Testis (tissue), 3 donors: ENCODE measurements around the gene GIPC3. TPM values are rescaled to one million over a fixed set of nuclear protein-coding genes. Genes with fewer than 3 reads are reported as not detected.
A peak's percentile ranks its signal among the peaks of the same experiment; 100 is the strongest.
"Not testable (repeated sequence)": the region's sequence is repeated elsewhere in the genome, so short reads cannot be mapped to it uniquely, and the experiment has no call there.

Experiments used
- DNase-seq: peaks from one replicate; pipeline ENCODE4 v3.0.0-alpha.2; 2019
- H3K27ac ChIP-seq, 2 donors: fragments of 200-600 bp; sonication (generic); one replicate each; pipeline ENCODE4 v1.5.1; 2019
- H3K27me3 ChIP-seq: fragments of 200-600 bp; sonication (generic); one replicate; pipeline ENCODE4 v1.5.1; 2019
- H3K36me3 ChIP-seq: fragments of 200-600 bp; sonication (generic); one replicate; pipeline ENCODE4 v1.5.1; 2017; ENCODE audit warnings: low read depth; ENCODE audit errors: missing control alignments
- H3K4me1 ChIP-seq: fragments of 200-600 bp; sonication (generic); one replicate; pipeline ENCODE4 v1.5.1; 2019
- H3K4me3 ChIP-seq, 2 donors: fragments of 200-600 bp; sonication (generic); one replicate each; pipeline ENCODE4 v1.5.1; 2017 to 2019
- H3K9me3 ChIP-seq: fragments of 200-600 bp; sonication (generic); one replicate; pipeline ENCODE4 v1.5.1; 2017
- CTCF ChIP-seq, 3 experiments: fragments of 450-650 bp in 2 of 3; fragments of 200-600 bp in 1 of 3; sonication (generic) in 1 of 3; IDR thresholded peaks; one replicate each; pipeline ENCODE4 v1.5.1; 2016 to 2019; ENCODE audit warnings: antibody characterized with exemption in 3 of 3, mild to moderate bottlenecking in 2 of 3, moderate library complexity in 1 of 3
- POLR2A ChIP-seq: fragments of 450-650 bp; IDR thresholded peaks from one replicate; pipeline ENCODE4 v1.6.1; 2017; ENCODE audit warnings: antibody characterized with exemption, mild to moderate bottlenecking, moderate library complexity
- WGBS, 2 donors: methylation state at CpG; one replicate each; pipeline ENCODE4 v1.1.5; 2018; 5-methylcytosine and 5-hydroxymethylcytosine counted together
- intact Hi-C: fragments of 100-400 bp; cut with DNase I; formaldehyde crosslinking; loops from one replicate; pipeline ENCODE4 v1.15.1; 2023; ENCODE audit warnings: low total_unique reads
- polyA plus RNA-seq: library from polyadenylated mRNA; stranded (reverse); fragments of 350-450 nt; fragmentation: Illumina TruSeq; extraction: RNeasy Lipid Tissue Mini Kit (QIAGEN cat#74804); gene quantifications from one replicate; pipeline ENCODE4 v1.2.3, GENCODE V29; 2014; ENCODE audit warnings: low read depth, low replicate concordance; ENCODE audit not compliant: insufficient read depth
- total RNA-seq, 2 donors: library from RNA; depleted of rRNA; stranded (reverse); fragments of >200 nt; gene quantifications; one replicate each; pipeline ENCODE4 v1.2.3, GENCODE V29; 2016

GIPC3 gene
- total and polyA plus RNA-seq, 3 donors from 2014 or later = 0.50 to 1.5 (median 0.87) TPM

- TF ChIP-seq CTCF (IDR thresholded peaks at IDR 0.05) (no peak), POLR2A (no peak)
- Histone ChIP-seq H3K4me1 (no peaks in the 10 kb centered on the region), H3K9me3 (no peaks in the 10 kb centered on the region), H3K27me3 (no peaks in the 10 kb centered on the region), H3K36me3 (no peaks in the 10 kb centered on the region), H3K4me3 (no peak overlapping the region), H3K27ac (no peak overlapping the region)
- no peak for DNase-seq
- 58 to 61% methylated on average over 11 of the region's 11 CpGs for WGBS, 2 donors
- intact Hi-C loops = no loop called here
Observed at GRCh38 chr19:3580156-3580934, 4.9 kb upstream of the GIPC3 start.

GRCh38 chr19:3581792-3582191 is 3.5 kb upstream of the GIPC3 start:
- H3K27me3 ChIP-seq, H3K4me1 ChIP-seq, H3K27ac ChIP-seq, intact Hi-C loops, H3K36me3 ChIP-seq, H3K9me3 ChIP-seq, H3K4me3 ChIP-seq, DNase-seq: not testable (repeated sequence)
- WGBS, 2 donors = 91 to 97% methylated on average over 4 of the region's 4 CpGs

- intact Hi-C loops, DNase-seq, H3K36me3 ChIP-seq, H3K27me3 ChIP-seq, H3K27ac ChIP-seq, H3K4me3 ChIP-seq, H3K4me1 ChIP-seq, H3K9me3 ChIP-seq: not testable (repeated sequence)
- 85 to 86% methylated on average over 15 of the region's 15 CpGs for WGBS, 2 donors
Observed at GRCh38 chr19:3584036-3584802, 1.1 kb upstream of the GIPC3 start.

- Histone ChIP-seq H3K4me3 (no peak overlapping the region), H3K27ac (no peak overlapping the region), H3K9me3 (no peaks in the 10 kb centered on the region), H3K27me3 (no peaks in the 10 kb centered on the region), H3K36me3 (no peaks in the 10 kb centered on the region), H3K4me1 (no peaks in the 10 kb centered on the region)
- intact Hi-C loops = no loop called here
- WGBS, 2 donors = 25% methylated on average over 16 of the region's 16 CpGs; no CpG with 5 or more reads in 1 of the 2 donors
- no peak for TF ChIP-seq POLR2A
- peak in 2 of 3 experiments; percentile 27 to 54 for TF ChIP-seq CTCF (IDR thresholded peaks at IDR 0.05)
- DNase-seq = no peak
Observed at GRCh38 chr19:3586127-3586626, 899 bp downstream of the GIPC3 start.

- WGBS, 2 donors = 43 to 52% methylated on average over 12 to 30 of the region's 31 CpGs
- no peaks in the 10 kb centered on the region for H3K4me1 ChIP-seq
- intact Hi-C loops = no loop called here
- H3K36me3 ChIP-seq = no peaks in the 10 kb centered on the region
- no peak overlapping the region for H3K27ac ChIP-seq
- no peak for DNase-seq
- TF ChIP-seq CTCF (IDR thresholded peaks at IDR 0.05) (no peak), POLR2A (no peak)
- no peaks in the 10 kb centered on the region for H3K27me3 ChIP-seq
- H3K9me3 ChIP-seq = no peaks in the 10 kb centered on the region
- no peak overlapping the region for H3K4me3 ChIP-seq
Observed at GRCh38 chr19:3586707-3587346, 1.5 kb downstream of the GIPC3 start.
